TTC549 (cell line): ENCODE results near the gene ZCCHC2.

Experiments used
- FAIRE-seq: peaks from 2 replicates; lab custom pipeline; 2012; peaks lifted over from hg19 to GRCh38; lab: Jason Lieb, UNC

The ZCCHC2 gene

GRCh38 chr18:62522504-62523254 is at the start of gene ZCCHC2:
Gene ZCCHC2, plus strand, starts transcription at chr18:62523025. Its CDS starts 400 bp downstream, at chr18:62523425.
- peak; percentile 68 for FAIRE-seq

GRCh38 chr18:62479574-62479973 is 43.3 kb upstream of the ZCCHC2 start:
- no peak for FAIRE-seq

GRCh38 chr18:62480927-62481326 is 41.9 kb upstream of the ZCCHC2 start:
- FAIRE-seq = no peak

- FAIRE-seq = no peak
Observed at GRCh38 chr18:62484941-62485340, 37.9 kb upstream of the ZCCHC2 start.

- no peak for FAIRE-seq
Observed at GRCh38 chr18:62485684-62486083, 37.1 kb upstream of the ZCCHC2 start.

GRCh38 chr18:62486290-62486964 is 36.4 kb upstream of the ZCCHC2 start:
- no peak for FAIRE-seq

- no peak for FAIRE-seq
Observed at GRCh38 chr18:62487161-62487560, 35.7 kb upstream of the ZCCHC2 start.

GRCh38 chr18:62490967-62491695 is 31.7 kb upstream of the ZCCHC2 start:
- FAIRE-seq = no peak

- FAIRE-seq = no peak
Observed at GRCh38 chr18:62493033-62493862, 29.6 kb upstream of the ZCCHC2 start.

- FAIRE-seq = no peak
Observed at GRCh38 chr18:62494764-62495163, 28.1 kb upstream of the ZCCHC2 start.

GRCh38 chr18:62496262-62496661 is 26.6 kb upstream of the ZCCHC2 start:
- no peak for FAIRE-seq

GRCh38 chr18:62497190-62497772 is 25.5 kb upstream of the ZCCHC2 start:
- FAIRE-seq = no peak

GRCh38 chr18:62498616-62499262 is 24.1 kb upstream of the ZCCHC2 start:
- no peak for FAIRE-seq

GRCh38 chr18:62499263-62499650 is 23.6 kb upstream of the ZCCHC2 start:
- FAIRE-seq = no peak

- no peak for FAIRE-seq
Observed at GRCh38 chr18:62500174-62500573, 22.7 kb upstream of the ZCCHC2 start.

- FAIRE-seq = no peak
Observed at GRCh38 chr18:62500966-62501591, 21.7 kb upstream of the ZCCHC2 start.

- FAIRE-seq = no peak
Observed at GRCh38 chr18:62505669-62506494, 16.9 kb upstream of the ZCCHC2 start.

- no peak for FAIRE-seq
Observed at GRCh38 chr18:62506495-62507143, 16.2 kb upstream of the ZCCHC2 start.

- no peak for FAIRE-seq
Observed at GRCh38 chr18:62509779-62510178, 13.0 kb upstream of the ZCCHC2 start.
